Hair follicular keratinocyte (primary cell): Measurements from ENCODE around the gene SEC61G. TPM values are rescaled to one million over a fixed set of nuclear protein-coding genes. Genes with fewer than 3 reads are reported as not detected.

Source experiments
- total RNA-seq: library from RNA; depleted of rRNA; stranded (reverse); fragments of >200 nt; gene quantifications from 2 replicates; pipeline ENCODE4 v1.2.3, GENCODE V29; 2015

The SEC61G gene
- total RNA-seq: 442 and 619 TPM in 2 replicates

DNA sequence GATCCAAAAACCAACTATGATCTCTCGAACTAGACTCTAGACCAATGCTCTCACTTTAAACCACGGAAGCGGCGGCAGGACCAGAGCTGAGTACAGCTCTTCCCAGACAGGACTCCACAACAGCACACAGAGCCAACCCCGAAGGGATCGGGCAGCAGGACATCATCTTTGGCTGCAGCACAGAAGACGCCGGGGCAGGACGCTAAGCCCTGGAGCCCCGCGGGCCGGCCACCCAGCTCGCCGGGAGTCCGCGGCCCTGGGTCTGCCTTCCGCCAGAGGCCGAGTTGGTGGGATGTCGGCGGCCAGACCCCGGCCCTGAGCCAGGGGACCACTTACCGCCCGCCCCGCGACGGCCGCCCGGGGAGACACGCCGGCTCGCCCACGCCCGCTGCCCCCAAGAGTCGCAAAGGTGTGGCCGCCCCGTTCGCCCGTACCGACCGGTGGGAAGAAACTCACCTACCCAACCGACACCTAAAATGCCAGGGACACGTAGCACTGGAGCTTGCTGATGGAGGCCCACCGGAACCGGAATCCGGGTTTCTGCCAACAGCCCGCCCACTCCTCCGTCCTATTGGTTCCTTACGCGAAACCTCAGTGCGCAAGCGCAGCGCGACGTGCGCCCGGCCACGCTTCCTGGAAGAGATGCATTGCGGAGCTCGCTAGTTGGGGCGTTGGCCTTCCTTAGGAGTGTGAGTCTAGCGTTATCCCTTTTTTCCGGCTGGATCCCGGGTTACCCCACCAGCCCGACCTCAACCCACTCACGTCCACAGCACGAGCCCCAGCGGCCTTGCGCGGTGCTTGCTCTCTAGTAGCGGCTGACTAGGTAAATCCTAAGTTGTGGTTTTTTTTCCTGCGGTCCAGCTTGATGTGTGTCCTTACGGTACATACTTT, at the start of gene SEC61G:
TSS of gene SEC61G (minus strand) at position 510 of the 891 bp plus-strand sequence. CDS start 1,623 bp downstream, outside the sequence.

Other genes starting within 250 kb of the SEC61G start
- not detected in 2 replicates for gene VSTM2A, start 216.8 kb downstream of the SEC61G start, total RNA-seq